ENCODE measurements around the gene MARCHF7.

- TF ChIP-seq POLR2A (IDR thresholded peaks at IDR 0.05), result no peak
- TF ChIP-seq, protein P1, sequence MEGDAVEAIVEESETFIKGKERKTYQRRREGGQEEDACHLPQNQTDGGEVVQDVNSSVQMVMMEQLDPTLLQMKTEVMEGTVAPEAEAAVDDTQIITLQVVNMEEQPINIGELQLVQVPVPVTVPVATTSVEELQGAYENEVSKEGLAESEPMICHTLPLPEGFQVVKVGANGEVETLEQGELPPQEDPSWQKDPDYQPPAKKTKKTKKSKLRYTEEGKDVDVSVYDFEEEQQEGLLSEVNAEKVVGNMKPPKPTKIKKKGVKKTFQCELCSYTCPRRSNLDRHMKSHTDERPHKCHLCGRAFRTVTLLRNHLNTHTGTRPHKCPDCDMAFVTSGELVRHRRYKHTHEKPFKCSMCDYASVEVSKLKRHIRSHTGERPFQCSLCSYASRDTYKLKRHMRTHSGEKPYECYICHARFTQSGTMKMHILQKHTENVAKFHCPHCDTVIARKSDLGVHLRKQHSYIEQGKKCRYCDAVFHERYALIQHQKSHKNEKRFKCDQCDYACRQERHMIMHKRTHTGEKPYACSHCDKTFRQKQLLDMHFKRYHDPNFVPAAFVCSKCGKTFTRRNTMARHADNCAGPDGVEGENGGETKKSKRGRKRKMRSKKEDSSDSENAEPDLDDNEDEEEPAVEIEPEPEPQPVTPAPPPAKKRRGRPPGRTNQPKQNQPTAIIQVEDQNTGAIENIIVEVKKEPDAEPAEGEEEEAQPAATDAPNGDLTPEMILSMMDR (IDR thresholded peaks at IDR 0.05), result no peak
Observed at GRCh38 chr2:159706385-159706980, 5.8 kb upstream of the MARCHF7 start.
